Smooth muscle cell of trachea (primary cell): ENCODE measurements around the gene SERPINA12. TPM values are rescaled to one million over a fixed set of nuclear protein-coding genes. Genes with fewer than 3 reads are reported as not detected.

Experiments
- total RNA-seq: library from RNA; depleted of rRNA; stranded (reverse); fragments of >200 nt; gene quantifications from 2 replicates; pipeline ENCODE4 v1.2.1, GENCODE V29; 2014

Gene SERPINA12, protein sequence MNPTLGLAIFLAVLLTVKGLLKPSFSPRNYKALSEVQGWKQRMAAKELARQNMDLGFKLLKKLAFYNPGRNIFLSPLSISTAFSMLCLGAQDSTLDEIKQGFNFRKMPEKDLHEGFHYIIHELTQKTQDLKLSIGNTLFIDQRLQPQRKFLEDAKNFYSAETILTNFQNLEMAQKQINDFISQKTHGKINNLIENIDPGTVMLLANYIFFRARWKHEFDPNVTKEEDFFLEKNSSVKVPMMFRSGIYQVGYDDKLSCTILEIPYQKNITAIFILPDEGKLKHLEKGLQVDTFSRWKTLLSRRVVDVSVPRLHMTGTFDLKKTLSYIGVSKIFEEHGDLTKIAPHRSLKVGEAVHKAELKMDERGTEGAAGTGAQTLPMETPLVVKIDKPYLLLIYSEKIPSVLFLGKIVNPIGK
- not detected in 2 replicates for total RNA-seq

DNA sequence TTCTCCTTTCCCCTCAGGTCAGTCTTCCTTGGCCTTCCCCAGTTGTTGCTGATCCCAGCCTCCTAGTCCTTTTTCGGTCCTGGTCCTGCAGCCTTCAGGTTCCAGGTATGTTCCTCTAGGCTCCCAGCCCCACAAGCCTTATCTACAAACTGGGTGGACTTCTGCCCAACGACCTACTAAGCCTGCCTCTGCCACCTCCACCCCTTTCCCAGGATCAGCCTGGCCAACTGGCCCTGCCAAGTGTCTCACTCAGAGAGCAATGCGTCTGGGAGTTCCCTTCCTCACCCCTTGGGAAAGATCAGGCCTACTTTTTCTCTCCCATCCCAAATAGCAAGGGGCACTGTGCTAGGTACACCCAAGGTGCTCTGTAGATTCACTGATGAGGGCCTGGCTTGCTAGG is at the start of gene SERPINA12:
TSS of gene SERPINA12 (minus strand) at position 114 of the 400 bp plus-strand sequence. CDS start 11,072 bp downstream, outside the sequence.

DNA sequence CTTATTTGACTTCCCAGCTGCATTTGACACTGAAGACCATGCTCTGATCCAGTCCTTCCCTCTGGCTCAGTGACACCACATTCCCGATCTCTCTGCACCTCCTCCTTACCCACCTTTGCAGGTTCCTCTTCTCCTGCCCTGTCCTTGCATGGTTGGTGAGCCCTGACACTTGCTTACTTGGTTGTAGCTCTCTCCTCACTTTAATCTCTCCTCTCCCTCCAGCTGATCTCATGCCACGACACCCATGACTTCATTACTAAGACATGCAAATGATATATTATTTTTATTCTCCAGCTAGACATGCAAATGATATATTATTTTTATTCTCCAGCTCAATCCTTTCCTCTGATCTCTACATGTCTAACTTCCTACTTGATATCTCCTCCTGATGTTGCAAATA is 33.2 kb downstream of the SERPINA12 start, which contains the start of gene SERPINA9:
TSS of gene SERPINA9 (minus strand) at position 175 of the 400 bp plus-strand sequence. CDS start 6,357 bp downstream, outside the sequence.

Other genes starting within 250 kb of the SERPINA12 start
- 0.17 TPM in 1 of 2 replicates, not detected in the other for gene SERPINA10, start 216.2 kb downstream of the SERPINA12 start, total RNA-seq
- 0.17 TPM in 1 of 2 replicates, not detected in the other for gene SERPINA6, start 186.1 kb downstream of the SERPINA12 start, total RNA-seq
- gene SERPINA2, start 142.8 kb downstream of the SERPINA12 start, total RNA-seq: not detected in 2 replicates
- under 0.01 TPM in 1 of 2 replicates, not detected in the other for gene SERPINA1, start 120.9 kb downstream of the SERPINA12 start, total RNA-seq
- gene SERPINA11, start 56.7 kb downstream of the SERPINA12 start, total RNA-seq: not detected in 2 replicates
- gene SERPINA9, start 33.3 kb downstream of the SERPINA12 start, total RNA-seq: 0.50 TPM in 1 of 2 replicates, not detected in the other
- not detected in 2 replicates for gene SERPINA4, start 52.0 kb upstream of the SERPINA12 start, total RNA-seq
- gene SERPINA5, start 72.0 kb upstream of the SERPINA12 start, total RNA-seq: 0.17 TPM in 1 of 2 replicates, not detected in the other
- gene SERPINA3, start 102.9 kb upstream of the SERPINA12 start, total RNA-seq: 0.15 and 3.5 TPM in 2 replicates